ENCODE measurements around the gene MLLT3.
A peak's percentile ranks its signal among the peaks of the same experiment; 100 is the strongest.

The MLLT3 gene

DNA sequence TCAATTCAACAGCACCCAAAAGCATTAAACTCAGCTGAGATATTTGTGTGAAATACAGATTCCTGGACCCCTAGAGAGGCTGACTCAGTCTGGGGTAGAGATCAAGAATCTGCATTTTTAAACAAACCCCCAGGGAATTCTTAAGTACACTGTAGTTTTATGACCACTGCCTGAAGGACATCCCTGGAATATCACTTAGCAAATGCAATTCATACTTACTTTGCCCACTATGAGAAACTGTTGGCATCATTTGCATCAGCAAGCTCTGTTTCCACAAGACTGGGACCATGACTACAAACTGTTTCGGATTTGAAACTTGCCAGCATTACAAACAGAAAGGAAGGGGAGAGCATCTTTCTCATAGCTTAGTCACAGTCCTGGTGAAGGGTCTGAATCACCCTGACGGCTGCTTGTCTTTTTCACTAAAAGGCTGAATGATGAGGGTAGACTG is 63.7 kb downstream of the MLLT3 start:
- Histone ChIP-seq H3K9me3 (ENCODE audit: control insufficient read depth, low read length) (no peaks in the 10 kb centered on the region), H3K4me1 (ENCODE audit: control insufficient read depth, insufficient read depth, low read length, poor library complexity, severe bottlenecking) (peaks cover 8% of the 10 kb centered on the region), H3K4me3 (ENCODE audit: extremely low read depth, insufficient read depth, low read length, poor library complexity, severe bottlenecking) (no peak overlapping the region), H3K27ac (ENCODE audit: low read depth, low read length, severe bottlenecking) (peak overlapping the region; percentile 64), H3K36me3 (ENCODE audit: control insufficient read depth, insufficient read depth, low read length) (no peaks in the 10 kb centered on the region)
- WGBS, 2 experiments (ENCODE audit: insufficient coverage in 2 of 2): 14 to 50% methylated on average over 1 of the region's 2 CpGs

DNA sequence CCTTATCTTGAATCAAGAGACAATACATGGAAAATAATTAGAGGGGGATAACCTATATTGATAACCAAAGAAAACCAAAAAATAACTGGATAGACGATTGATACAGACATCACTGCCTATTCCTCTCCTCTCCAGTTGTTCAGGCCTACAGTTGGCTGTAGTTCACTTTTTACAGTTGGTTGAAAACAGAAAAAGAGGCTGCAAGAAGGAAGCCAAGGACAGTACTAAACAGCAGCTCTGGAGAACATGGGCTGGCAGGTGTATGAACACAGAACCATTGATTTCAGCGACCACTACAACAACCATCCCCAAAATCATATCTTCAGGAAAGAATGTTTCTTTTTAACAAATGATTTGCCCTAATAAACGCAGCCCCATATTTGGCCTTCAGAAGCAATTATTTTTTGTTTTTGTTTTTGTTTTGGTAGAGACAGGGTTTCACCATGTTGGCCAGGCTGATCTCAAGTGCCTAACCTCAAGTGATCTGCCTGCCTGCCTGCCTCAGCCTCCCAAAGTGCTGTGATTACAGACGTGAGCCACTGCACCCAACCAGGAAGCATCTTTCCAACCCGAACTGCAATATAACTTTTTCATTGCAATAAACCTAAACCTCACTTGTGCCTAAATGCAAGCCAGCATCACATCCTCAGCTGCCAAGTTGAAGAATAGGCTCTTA is 64.3 kb downstream of the MLLT3 start:
- Histone ChIP-seq H3K27ac (ENCODE audit: low read depth, low read length, severe bottlenecking) (peak overlapping the region; percentile 64), H3K9me3 (ENCODE audit: control insufficient read depth, low read length) (no peaks in the 10 kb centered on the region)

DNA sequence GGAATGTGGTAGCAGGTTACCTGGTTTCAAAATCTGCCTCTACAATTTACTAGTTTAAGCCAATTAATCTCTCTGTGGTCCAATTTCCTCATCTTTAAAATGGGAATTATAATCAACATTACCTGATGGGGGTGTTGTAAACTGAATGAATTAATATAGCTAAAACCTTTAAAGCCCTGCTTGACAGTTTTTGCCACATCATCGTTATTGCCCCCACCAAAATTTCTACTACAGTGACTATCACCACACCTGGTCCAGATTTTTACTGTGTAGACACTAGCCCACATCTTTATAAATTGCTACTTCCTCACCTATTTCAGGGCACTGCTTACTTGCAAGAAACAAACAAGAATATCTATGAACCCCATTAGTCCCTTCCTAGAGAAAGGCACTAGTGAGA is 65.0 kb downstream of the MLLT3 start:
- Histone ChIP-seq H3K4me1 (ENCODE audit: control insufficient read depth, insufficient read depth, low read length, poor library complexity, severe bottlenecking) (peaks cover 13% of the 10 kb centered on the region), H3K4me3 (ENCODE audit: extremely low read depth, insufficient read depth, low read length, poor library complexity, severe bottlenecking) (no peak overlapping the region), H3K27ac (ENCODE audit: low read depth, low read length, severe bottlenecking) (no peak overlapping the region), H3K9me3 (ENCODE audit: control insufficient read depth, low read length) (no peaks in the 10 kb centered on the region), H3K36me3 (ENCODE audit: control insufficient read depth, insufficient read depth, low read length) (no peaks in the 10 kb centered on the region)
- WGBS, 2 experiments (ENCODE audit: insufficient coverage in 2 of 2): 100% methylated on average over 1 of the region's 1 CpG

More for the DNA sequence above, 64.3 kb downstream of the MLLT3 start:
- Histone ChIP-seq H3K36me3 (ENCODE audit: control insufficient read depth, insufficient read depth, low read length) (no peaks in the 10 kb centered on the region), H3K4me1 (ENCODE audit: control insufficient read depth, insufficient read depth, low read length, poor library complexity, severe bottlenecking) (peaks cover 13% of the 10 kb centered on the region), H3K4me3 (ENCODE audit: extremely low read depth, insufficient read depth, low read length, poor library complexity, severe bottlenecking) (no peak overlapping the region)
- 43 to 57% methylated on average over 1 to 3 of the region's 5 CpGs for WGBS, 2 experiments (ENCODE audit: insufficient coverage in 2 of 2)

DNA sequence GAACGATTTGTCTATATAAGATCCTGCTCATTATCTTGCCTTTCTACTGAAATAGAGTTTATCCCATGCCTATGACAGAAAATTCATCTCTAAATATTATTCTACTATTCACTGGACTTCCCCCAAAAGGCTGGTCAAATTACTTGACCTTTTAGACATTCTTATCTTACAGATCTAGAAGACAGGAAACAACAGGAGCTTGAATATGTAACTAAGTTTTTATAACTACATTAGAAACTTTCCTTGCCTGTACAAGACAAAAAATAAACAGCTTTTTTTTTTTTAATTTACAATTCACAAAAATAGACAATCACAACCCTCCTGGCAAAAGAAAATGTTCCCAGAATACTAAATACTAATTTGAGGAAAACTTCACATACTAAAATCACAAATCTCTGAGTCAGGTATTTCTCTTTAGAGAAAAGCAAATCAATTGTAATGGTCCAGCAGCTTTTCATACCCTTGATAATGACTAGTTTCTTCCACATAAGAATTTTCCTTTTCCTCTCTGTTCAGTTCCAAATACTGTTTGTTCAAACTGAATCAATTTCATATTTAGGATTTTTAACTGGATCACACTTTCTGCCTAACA is 68.6 kb downstream of the MLLT3 start:
- 88 to 91% methylated on average over 1 of the region's 1 CpG for WGBS, 2 experiments (ENCODE audit: insufficient coverage in 2 of 2)
- no peak overlapping the region for H3K27ac ChIP-seq (ENCODE audit: low read depth, low read length, severe bottlenecking)

GRCh38 chr9:20552874-20553557 is 69.3 kb downstream of the MLLT3 start:
- WGBS, 2 experiments (ENCODE audit: insufficient coverage in 2 of 2): no CpG with 5 or more reads among the region's 3 CpGs
- no peak overlapping the region for H3K4me3 ChIP-seq (ENCODE audit: extremely low read depth, insufficient read depth, low read length, poor library complexity, severe bottlenecking)
- H3K36me3 ChIP-seq (ENCODE audit: control insufficient read depth, insufficient read depth, low read length): no peaks in the 10 kb centered on the region
- peaks cover 11% of the 10 kb centered on the region for H3K4me1 ChIP-seq (ENCODE audit: control insufficient read depth, insufficient read depth, low read length, poor library complexity, severe bottlenecking)
- no peak overlapping the region for H3K27ac ChIP-seq (ENCODE audit: low read depth, low read length, severe bottlenecking)
- H3K9me3 ChIP-seq (ENCODE audit: control insufficient read depth, low read length): no peaks in the 10 kb centered on the region

More for the DNA sequence above, 68.6 kb downstream of the MLLT3 start:
- H3K9me3 ChIP-seq (ENCODE audit: control insufficient read depth, low read length): no peaks in the 10 kb centered on the region
- H3K36me3 ChIP-seq (ENCODE audit: control insufficient read depth, insufficient read depth, low read length): no peaks in the 10 kb centered on the region
- H3K4me3 ChIP-seq (ENCODE audit: extremely low read depth, insufficient read depth, low read length, poor library complexity, severe bottlenecking): no peak overlapping the region
- H3K4me1 ChIP-seq (ENCODE audit: control insufficient read depth, insufficient read depth, low read length, poor library complexity, severe bottlenecking): peaks cover 17% of the 10 kb centered on the region

DNA sequence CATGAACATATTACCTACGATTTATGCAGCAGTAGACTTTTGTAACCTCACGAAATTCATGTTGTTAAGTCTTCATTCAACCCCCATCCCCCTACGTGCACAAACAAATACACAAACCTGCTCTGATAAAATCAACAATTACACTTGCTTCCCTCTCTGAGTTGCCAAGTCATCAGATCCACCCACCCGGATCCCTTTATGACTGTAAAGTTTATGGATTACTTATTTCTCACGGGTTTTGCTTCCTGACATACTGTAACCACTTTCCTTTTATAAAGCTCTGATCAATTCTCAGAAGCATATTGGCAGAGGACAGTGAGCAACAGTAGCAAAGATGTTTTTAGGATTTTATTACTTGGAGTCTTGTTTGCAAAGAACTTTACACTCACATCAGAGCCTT is 70.5 kb downstream of the MLLT3 start:
- Histone ChIP-seq H3K27ac (ENCODE audit: low read depth, low read length, severe bottlenecking) (no peak overlapping the region), H3K4me1 (ENCODE audit: control insufficient read depth, insufficient read depth, low read length, poor library complexity, severe bottlenecking) (peaks cover 11% of the 10 kb centered on the region), H3K9me3 (ENCODE audit: control insufficient read depth, low read length) (no peaks in the 10 kb centered on the region), H3K4me3 (ENCODE audit: extremely low read depth, insufficient read depth, low read length, poor library complexity, severe bottlenecking) (no peak overlapping the region), H3K36me3 (ENCODE audit: control insufficient read depth, insufficient read depth, low read length) (no peaks in the 10 kb centered on the region)
- WGBS, 2 experiments (ENCODE audit: insufficient coverage in 2 of 2): 57 to 67% methylated on average over 3 of the region's 5 CpGs

DNA sequence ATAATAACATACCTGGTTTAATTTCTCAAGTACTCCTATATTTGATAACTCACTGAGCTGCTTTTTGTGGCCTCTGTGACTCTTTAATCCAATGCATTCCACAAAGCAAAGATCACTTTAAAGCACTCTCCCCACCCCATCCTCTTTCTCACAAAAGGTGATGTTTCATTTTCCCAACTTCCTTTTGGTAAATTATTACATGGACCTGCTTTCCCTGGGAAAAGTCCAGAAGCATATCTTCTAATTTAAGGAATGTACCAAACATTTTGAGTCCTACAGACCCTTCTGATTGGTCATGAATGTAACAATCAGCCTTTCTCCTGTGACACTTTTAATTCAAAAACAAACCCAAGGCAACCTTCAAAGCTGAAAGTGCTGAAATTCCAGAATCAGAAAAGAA is 71.1 kb downstream of the MLLT3 start:
- Histone ChIP-seq H3K4me3 (ENCODE audit: extremely low read depth, insufficient read depth, low read length, poor library complexity, severe bottlenecking) (no peak overlapping the region), H3K9me3 (ENCODE audit: control insufficient read depth, low read length) (no peaks in the 10 kb centered on the region), H3K27ac (ENCODE audit: low read depth, low read length, severe bottlenecking) (no peak overlapping the region), H3K4me1 (ENCODE audit: control insufficient read depth, insufficient read depth, low read length, poor library complexity, severe bottlenecking) (peaks cover 11% of the 10 kb centered on the region), H3K36me3 (ENCODE audit: control insufficient read depth, insufficient read depth, low read length) (no peaks in the 10 kb centered on the region)

DNA sequence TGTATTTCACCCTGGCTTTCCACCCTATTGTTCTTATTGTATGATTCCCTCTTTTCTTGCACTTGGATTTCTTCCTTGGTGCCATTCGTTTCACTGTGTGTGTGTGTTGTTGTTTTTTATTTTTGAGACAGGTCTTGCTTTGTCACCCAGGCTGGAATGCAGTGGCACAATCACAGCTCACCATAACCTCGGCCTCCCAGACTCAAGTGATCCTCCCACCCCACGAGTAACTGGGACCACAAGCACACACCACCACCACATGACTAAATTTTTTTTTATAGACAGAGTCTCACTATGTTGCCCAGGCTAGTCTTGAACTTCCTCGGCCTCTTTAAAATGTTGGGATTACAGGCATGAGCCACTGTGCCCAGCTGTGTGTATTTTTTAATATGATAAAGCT is 72.0 kb downstream of the MLLT3 start:
- H3K4me3 ChIP-seq (ENCODE audit: extremely low read depth, insufficient read depth, low read length, poor library complexity, severe bottlenecking): no peak overlapping the region
- no peaks in the 10 kb centered on the region for H3K36me3 ChIP-seq (ENCODE audit: control insufficient read depth, insufficient read depth, low read length)
- no peaks in the 10 kb centered on the region for H3K9me3 ChIP-seq (ENCODE audit: control insufficient read depth, low read length)
- 75 to 100% methylated on average over 2 of the region's 4 CpGs for WGBS, 2 experiments (ENCODE audit: insufficient coverage in 2 of 2)
- no peak overlapping the region for H3K27ac ChIP-seq (ENCODE audit: low read depth, low read length, severe bottlenecking)
- H3K4me1 ChIP-seq (ENCODE audit: control insufficient read depth, insufficient read depth, low read length, poor library complexity, severe bottlenecking): peaks cover 11% of the 10 kb centered on the region

GRCh38 chr9:20549053-20549452 is 73.2 kb downstream of the MLLT3 start:
- no peaks in the 10 kb centered on the region for H3K36me3 ChIP-seq (ENCODE audit: control insufficient read depth, insufficient read depth, low read length)
- no peak overlapping the region for H3K4me3 ChIP-seq (ENCODE audit: extremely low read depth, insufficient read depth, low read length, poor library complexity, severe bottlenecking)
- peaks cover 11% of the 10 kb centered on the region for H3K4me1 ChIP-seq (ENCODE audit: control insufficient read depth, insufficient read depth, low read length, poor library complexity, severe bottlenecking)
- WGBS, 2 experiments (ENCODE audit: insufficient coverage in 2 of 2): no CpG with 5 or more reads among the region's 3 CpGs
- H3K9me3 ChIP-seq (ENCODE audit: control insufficient read depth, low read length): no peaks in the 10 kb centered on the region
- H3K27ac ChIP-seq (ENCODE audit: low read depth, low read length, severe bottlenecking): no peak overlapping the region

DNA sequence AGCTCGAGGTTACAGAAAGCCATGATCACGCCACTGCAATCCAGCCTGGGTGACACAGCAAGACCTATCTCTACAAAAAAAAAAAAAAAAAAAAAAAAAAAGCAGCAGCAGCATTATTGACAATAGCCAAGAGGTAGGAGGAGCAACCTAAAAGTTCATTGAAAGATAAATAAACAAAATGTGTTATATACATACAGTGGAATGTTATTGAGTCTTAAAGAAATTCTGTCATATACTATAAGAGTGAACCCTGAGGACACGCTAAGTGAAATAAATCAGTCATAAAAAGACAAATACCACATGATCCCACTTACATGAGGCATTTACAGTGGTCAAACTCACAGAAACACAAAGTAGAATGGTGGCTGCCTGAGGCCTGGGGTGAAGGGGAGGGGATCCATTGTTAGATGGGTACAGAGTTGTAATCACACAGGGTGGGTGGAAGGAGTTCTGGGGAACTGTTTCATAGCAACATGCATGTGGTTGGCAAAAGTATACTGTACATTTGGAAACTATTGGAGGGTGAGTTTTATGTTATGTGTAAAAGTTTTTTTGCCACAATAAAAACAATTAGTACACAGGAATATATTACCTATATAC is 77.2 kb downstream of the MLLT3 start:
- Histone ChIP-seq H3K4me1 (ENCODE audit: control insufficient read depth, insufficient read depth, low read length, poor library complexity, severe bottlenecking) (no peaks in the 10 kb centered on the region), H3K36me3 (ENCODE audit: control insufficient read depth, insufficient read depth, low read length) (no peaks in the 10 kb centered on the region), H3K4me3 (ENCODE audit: extremely low read depth, insufficient read depth, low read length, poor library complexity, severe bottlenecking) (no peak overlapping the region), H3K9me3 (ENCODE audit: control insufficient read depth, low read length) (peaks cover 15% of the 10 kb centered on the region), H3K27ac (ENCODE audit: low read depth, low read length, severe bottlenecking) (no peak overlapping the region)
- 100% methylated on average over 1 of the region's 3 CpGs; no CpG with 5 or more reads in 1 of the 2 experiments for WGBS, 2 experiments (ENCODE audit: insufficient coverage in 2 of 2)

All from mesodermal cell (in vitro differentiated cells).